ENCODE results near the gene KIF5B. TPM values are rescaled to one million over a fixed set of nuclear protein-coding genes. Genes with fewer than 3 reads are reported as not detected.

Gene KIF5B
- total RNA-seq, 1 experiment from 2014 or later = 63.2 TPM

DNA sequence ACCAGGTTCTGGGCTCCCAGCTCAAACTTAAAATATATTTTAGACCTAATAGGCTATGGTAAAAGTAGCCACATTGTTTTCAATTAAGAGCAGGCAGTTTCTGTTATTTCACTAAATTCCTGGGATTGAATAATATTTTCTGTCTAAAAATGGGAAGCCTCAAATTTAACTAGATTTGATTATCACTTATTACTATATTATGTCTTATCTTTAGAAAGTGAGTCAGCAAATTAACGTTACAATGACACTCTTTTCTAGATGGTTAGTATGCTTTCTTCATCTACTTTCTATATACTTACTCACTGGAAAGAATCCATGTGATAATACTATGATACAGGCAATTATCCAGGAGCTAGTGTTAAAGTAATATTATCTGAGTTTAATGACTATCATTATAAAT lies 27.5 kb downstream of the KIF5B start:
- Mint-ChIP-seq H3K36me3 (peaks cover 80% of the 10 kb centered on the region), H3K9me3 (no peaks in the 10 kb centered on the region), H3K4me1 (0 out of 2 replicates have a peak, but pooled peaks cover 8% of the 10 kb centered on the region), H3K4me3 (no peak overlapping the region), H3K27ac (no peak overlapping the region), H3K27me3 (ENCODE audit: low read depth) (no peaks in the 10 kb centered on the region)
- TF ChIP-seq ZNF263 (CRISPR knock-in tag; IDR thresholded peaks at IDR 0.05; ENCODE audit: low read depth) (no peak), AR (CRISPR knock-in tag; IDR thresholded peaks at IDR 0.05) (no peak), RELA (CRISPR knock-in tag; IDR thresholded peaks at IDR 0.05; ENCODE audit: borderline replicate concordance) (no peak), ZNF396 (CRISPR knock-in tag; IDR thresholded peaks at IDR 0.05; ENCODE audit: borderline replicate concordance) (no peak)
- TF ChIP-seq, protein P1, sequence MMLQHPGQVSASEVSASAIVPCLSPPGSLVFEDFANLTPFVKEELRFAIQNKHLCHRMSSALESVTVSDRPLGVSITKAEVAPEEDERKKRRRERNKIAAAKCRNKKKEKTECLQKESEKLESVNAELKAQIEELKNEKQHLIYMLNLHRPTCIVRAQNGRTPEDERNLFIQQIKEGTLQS (CRISPR knock-in tag; conservative IDR thresholded peaks at IDR 0.05) = no peak
- ChIA-PET CTCF (no interaction called here), POLR2A (no interaction called here)
- no peak for DNase-seq (ENCODE audit: low spot score)
- no peak for ATAC-seq

DNA sequence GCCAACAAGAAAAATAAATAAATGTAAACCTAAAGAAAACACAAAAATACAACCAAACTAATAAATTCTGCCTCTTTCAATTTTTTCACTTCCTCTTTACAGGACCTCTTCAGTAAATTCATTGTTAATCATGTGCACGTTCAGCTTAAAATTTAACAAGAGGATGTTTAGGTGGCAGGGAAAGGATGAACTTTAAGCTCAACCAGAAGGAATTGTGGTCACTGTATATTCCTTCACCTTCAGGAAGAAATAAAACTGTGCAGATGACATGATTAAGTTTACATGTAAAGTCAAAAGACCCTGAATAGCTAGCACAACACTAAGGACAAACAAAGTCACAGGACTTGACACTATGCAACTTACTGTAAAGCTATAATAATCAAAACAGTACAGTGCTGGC lies 33.0 kb downstream of the KIF5B start:
- CTCF ChIA-PET = no interaction called here
- H3K36me3 Mint-ChIP-seq = peaks cover 76% of the 10 kb centered on the region
- H3K27ac Mint-ChIP-seq = peak overlapping the region; percentile 73

More for the DNA sequence above, 33.0 kb downstream of the KIF5B start:
- DNase-seq (ENCODE audit: low spot score) = no peak
- H3K27me3 Mint-ChIP-seq (ENCODE audit: low read depth) = no peaks in the 10 kb centered on the region
- no peak overlapping the region for H3K4me3 Mint-ChIP-seq
- H3K9me3 Mint-ChIP-seq = no peaks in the 10 kb centered on the region
- TF ChIP-seq AR (CRISPR knock-in tag; IDR thresholded peaks at IDR 0.05) (no peak), FOXJ3 (CRISPR knock-in tag; IDR thresholded peaks at IDR 0.05; ENCODE audit: borderline replicate concordance) (no peak), TP53 (CRISPR knock-in tag; IDR thresholded peaks at IDR 0.05) (no peak), CREM (CRISPR knock-in tag; IDR thresholded peaks at IDR 0.05) (no peak), ZNF219 (CRISPR knock-in tag; IDR thresholded peaks at IDR 0.05; ENCODE audit: borderline replicate concordance) (no peak), STAT6 (CRISPR knock-in tag; conservative IDR thresholded peaks at IDR 0.05; ENCODE audit: low read depth) (no peak)
- TF ChIP-seq, protein P2, sequence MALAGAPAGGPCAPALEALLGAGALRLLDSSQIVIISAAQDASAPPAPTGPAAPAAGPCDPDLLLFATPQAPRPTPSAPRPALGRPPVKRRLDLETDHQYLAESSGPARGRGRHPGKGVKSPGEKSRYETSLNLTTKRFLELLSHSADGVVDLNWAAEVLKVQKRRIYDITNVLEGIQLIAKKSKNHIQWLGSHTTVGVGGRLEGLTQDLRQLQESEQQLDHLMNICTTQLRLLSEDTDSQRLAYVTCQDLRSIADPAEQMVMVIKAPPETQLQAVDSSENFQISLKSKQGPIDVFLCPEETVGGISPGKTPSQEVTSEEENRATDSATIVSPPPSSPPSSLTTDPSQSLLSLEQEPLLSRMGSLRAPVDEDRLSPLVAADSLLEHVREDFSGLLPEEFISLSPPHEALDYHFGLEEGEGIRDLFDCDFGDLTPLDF (CRISPR knock-in tag; IDR thresholded peaks at IDR 0.05) = no peak
- TF ChIP-seq, protein P3, sequence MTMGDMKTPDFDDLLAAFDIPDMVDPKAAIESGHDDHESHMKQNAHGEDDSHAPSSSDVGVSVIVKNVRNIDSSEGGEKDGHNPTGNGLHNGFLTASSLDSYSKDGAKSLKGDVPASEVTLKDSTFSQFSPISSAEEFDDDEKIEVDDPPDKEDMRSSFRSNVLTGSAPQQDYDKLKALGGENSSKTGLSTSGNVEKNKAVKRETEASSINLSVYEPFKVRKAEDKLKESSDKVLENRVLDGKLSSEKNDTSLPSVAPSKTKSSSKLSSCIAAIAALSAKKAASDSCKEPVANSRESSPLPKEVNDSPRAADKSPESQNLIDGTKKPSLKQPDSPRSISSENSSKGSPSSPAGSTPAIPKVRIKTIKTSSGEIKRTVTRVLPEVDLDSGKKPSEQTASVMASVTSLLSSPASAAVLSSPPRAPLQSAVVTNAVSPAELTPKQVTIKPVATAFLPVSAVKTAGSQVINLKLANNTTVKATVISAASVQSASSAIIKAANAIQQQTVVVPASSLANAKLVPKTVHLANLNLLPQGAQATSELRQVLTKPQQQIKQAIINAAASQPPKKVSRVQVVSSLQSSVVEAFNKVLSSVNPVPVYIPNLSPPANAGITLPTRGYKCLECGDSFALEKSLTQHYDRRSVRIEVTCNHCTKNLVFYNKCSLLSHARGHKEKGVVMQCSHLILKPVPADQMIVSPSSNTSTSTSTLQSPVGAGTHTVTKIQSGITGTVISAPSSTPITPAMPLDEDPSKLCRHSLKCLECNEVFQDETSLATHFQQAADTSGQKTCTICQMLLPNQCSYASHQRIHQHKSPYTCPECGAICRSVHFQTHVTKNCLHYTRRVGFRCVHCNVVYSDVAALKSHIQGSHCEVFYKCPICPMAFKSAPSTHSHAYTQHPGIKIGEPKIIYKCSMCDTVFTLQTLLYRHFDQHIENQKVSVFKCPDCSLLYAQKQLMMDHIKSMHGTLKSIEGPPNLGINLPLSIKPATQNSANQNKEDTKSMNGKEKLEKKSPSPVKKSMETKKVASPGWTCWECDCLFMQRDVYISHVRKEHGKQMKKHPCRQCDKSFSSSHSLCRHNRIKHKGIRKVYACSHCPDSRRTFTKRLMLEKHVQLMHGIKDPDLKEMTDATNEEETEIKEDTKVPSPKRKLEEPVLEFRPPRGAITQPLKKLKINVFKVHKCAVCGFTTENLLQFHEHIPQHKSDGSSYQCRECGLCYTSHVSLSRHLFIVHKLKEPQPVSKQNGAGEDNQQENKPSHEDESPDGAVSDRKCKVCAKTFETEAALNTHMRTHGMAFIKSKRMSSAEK (CRISPR knock-in tag; IDR thresholded peaks at IDR 0.05; ENCODE audit: borderline replicate concordance) = no peak
- TF ChIP-seq, protein P4, sequence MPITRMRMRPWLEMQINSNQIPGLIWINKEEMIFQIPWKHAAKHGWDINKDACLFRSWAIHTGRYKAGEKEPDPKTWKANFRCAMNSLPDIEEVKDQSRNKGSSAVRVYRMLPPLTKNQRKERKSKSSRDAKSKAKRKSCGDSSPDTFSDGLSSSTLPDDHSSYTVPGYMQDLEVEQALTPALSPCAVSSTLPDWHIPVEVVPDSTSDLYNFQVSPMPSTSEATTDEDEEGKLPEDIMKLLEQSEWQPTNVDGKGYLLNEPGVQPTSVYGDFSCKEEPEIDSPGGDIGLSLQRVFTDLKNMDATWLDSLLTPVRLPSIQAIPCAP (CRISPR knock-in tag; IDR thresholded peaks at IDR 0.05) = no peak
- TF ChIP-seq, protein P5, sequence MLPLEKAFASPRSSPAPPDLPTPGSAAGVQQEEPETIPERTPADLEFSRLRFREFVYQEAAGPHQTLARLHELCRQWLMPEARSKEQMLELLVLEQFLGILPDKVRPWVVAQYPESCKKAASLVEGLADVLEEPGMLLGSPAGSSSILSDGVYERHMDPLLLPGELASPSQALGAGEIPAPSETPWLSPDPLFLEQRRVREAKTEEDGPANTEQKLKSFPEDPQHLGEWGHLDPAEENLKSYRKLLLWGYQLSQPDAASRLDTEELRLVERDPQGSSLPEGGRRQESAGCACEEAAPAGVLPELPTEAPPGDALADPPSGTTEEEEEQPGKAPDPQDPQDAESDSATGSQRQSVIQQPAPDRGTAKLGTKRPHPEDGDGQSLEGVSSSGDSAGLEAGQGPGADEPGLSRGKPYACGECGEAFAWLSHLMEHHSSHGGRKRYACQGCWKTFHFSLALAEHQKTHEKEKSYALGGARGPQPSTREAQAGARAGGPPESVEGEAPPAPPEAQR (CRISPR knock-in tag; IDR thresholded peaks at IDR 0.05) = no peak
- H3K4me1 Mint-ChIP-seq = no peaks in the 10 kb centered on the region
- no peak for ATAC-seq
- POLR2A ChIA-PET = no interaction called here
